Inflammatory macrophage treated with lipopolysaccharide for 4 hours (primary cell): ENCODE data around the gene CLCNKA.
"Not testable (repeated sequence)": the region's sequence is repeated elsewhere in the genome, so short reads cannot be mapped to it uniquely, and the experiment has no call there.

Experiments
- DNase-seq: peaks from one replicate; pipeline ENCODE4 v3.0.0-alpha.2; 2020

CLCNKA gene

GRCh38 chr1:15997637-15998280 is 24.1 kb upstream of the CLCNKA start:
- DNase-seq, result no peak

DNA sequence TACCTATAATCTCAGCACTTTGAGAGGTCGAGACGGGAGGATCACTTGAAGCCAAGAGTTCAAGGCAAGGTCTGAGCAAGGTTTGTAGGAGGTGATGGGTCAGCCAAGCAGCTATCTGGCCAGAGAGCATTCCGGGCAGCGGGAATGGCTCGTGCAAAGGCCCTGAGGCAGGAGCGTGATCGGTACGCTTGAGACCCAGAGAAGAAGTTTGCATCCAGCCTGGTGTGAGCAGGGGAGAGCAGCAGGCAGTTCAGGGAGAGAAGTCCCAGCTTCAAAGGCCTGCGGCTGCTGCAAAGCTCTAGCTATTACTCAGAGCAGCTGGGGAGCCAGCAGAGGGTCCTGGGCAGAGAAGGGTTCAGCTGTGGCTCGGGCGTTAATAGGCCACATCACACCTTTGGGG is 22.9 kb upstream of the CLCNKA start:
- no peak for DNase-seq

DNA sequence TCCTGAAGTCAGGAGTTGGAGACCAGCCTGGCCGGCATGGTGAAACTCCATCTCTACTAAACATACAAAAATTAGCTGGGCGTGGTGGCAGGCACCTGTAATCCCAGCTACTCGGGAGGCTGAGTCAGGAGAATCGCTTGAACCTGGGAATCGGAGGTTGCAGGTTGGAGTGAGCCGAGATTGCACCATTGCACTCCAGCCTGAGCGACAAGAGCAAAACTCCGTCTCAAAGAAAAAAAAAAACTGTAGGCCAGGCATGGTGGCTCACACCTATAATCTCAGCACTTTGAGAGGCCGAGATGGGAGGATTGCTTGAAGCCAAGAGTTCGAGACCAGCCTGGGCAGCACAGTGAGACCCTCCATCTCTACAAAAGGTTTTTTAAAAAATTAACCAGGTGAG is 20.6 kb upstream of the CLCNKA start:
- DNase-seq, result not testable (repeated sequence)

- no peak for DNase-seq
Measured at GRCh38 chr1:16005597-16005996, 16.2 kb upstream of the CLCNKA start.

GRCh38 chr1:16006010-16006409 is 15.8 kb upstream of the CLCNKA start:
- no peak for DNase-seq

- DNase-seq, result peak; percentile 22
Measured at GRCh38 chr1:16006552-16007485, 15.0 kb upstream of the CLCNKA start.

DNA sequence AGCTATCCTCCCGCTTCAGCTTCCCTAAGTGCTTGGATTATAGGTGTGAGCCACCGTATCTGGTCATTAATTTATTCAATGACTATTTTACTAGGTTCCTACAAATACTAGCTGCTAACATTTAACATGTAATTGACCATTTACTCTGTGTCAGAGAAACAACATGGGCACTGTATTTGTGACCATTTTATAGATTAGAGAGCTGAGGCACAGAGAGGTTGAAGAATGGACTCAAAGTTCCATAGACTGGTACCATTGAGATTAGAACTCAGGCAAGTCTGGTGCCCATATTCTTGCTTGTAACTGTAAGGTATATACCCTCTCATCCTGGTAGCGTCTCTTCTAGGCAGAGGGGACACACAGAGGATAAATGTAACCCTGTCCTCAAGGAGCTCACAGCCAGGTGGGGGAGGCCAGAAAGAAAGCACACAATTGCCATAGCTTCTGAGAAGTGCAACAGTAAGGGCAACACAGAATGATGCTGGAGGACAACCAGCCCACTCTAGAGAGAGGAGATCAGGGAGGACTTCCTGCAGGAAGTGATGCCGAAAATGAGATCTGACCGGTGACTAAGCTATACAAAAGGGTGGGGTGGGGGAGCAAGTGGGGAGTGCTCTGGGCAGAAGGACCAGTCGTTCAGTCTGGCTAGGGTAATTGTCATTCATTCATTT is 14.0 kb upstream of the CLCNKA start:
- DNase-seq, result no peak

- DNase-seq, result peak; percentile 63
Measured at GRCh38 chr1:16009030-16009460, 12.8 kb upstream of the CLCNKA start.

DNA sequence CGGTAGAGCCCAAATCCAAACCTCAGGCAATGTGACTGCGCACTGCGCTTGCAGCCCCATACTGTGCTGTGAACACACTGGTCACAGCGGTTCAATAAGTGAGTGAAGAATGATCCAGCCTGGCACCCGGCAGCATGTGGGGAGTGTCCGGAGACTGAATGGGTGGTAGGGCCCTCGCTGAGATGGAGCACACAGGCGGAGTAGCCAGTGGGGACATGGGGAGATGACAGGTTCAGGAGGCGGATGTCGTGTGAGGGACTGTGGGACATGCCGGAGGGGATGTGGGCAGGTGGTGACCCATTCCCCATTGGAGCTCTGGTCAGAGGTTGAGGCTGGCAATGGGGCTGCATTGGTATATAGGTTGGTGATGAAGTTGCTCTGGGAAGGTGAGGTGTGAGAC is 12.2 kb upstream of the CLCNKA start:
- DNase-seq, result no peak

DNA sequence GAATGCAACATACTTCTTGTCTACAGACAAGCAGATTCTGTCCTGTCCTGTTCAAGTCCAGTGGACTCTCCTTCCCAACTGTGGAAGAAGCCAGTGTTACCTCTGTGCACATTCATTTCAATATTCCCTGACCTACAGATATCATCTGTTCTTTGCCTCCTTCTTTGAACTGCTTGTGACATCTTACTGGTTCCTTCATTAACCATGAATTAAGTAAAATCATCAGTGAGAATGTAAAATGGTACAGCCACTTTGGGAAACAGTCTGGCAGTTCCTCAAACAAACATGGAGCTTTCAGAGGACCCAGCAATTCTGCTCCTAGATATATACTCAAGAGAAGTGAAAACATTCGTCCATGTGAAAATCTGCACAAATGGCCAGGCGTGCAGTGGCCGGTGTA is 11.0 kb upstream of the CLCNKA start:
- no peak for DNase-seq

DNA sequence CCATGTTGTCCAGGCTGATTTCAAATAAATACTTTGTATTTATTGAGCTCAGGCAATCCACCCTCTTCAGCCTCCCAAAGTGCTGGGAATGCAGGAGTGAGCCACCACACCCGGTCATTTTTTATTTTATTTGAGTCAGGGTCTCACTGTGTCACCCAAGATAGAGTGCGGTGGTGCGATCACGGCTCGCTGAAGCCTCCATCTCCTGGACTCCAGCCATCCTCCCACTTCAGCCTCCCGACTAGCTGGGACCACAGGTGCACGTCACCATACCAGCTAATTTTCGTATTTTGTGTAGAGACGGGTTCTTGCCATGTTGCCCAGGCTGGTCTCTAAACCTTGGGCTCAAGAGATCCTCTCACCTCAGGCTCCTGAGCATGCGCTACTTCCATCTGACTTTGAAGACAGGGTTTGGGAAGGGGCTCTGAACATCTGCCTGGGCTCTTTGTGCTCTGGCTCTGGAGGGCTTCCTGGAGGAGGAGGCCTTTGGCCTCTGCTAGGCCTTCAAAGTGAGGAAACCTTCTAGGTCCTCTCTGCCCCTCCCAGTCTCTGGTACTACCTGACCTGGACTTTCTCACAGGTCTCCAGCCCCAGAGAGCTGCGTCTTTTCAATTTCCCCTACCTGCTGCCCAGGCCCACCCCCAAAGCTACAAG is 9.8 kb upstream of the CLCNKA start:
- DNase-seq, result no peak

GRCh38 chr1:16012590-16013219 is 9.1 kb upstream of the CLCNKA start:
- DNase-seq, result peak; percentile 35

- DNase-seq, result peak; percentile 37
Measured at GRCh38 chr1:16013220-16013907, 8.5 kb upstream of the CLCNKA start.

GRCh38 chr1:16013908-16014258 is 8.0 kb upstream of the CLCNKA start:
- no peak for DNase-seq

GRCh38 chr1:16014509-16015482 is 7.0 kb upstream of the CLCNKA start:
- DNase-seq, result no peak

- no peak for DNase-seq
Measured at GRCh38 chr1:16015491-16015890, 6.3 kb upstream of the CLCNKA start.

- no peak for DNase-seq
Measured at GRCh38 chr1:16015960-16016901, 5.6 kb upstream of the CLCNKA start.

DNA sequence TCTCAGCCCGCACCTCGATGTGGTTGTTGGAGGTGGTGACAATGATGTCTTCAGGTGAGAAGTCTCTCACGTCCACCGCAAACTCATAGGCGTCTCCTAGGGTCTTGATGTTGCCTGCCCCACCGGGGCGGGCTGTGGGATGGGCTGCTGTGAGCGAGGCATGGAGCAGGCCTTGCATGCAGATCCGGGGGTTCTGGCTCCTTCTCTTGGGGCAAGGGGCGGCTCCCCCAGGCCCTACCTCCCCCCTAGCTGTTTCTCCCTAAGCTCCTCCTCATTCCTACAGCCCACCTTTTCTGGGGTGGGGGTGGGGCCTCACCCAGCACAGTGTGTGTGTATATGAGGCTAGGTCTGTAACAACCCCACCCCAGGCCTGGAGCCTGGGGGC is 4.8 kb upstream of the CLCNKA start:
- DNase-seq, result no peak

DNA sequence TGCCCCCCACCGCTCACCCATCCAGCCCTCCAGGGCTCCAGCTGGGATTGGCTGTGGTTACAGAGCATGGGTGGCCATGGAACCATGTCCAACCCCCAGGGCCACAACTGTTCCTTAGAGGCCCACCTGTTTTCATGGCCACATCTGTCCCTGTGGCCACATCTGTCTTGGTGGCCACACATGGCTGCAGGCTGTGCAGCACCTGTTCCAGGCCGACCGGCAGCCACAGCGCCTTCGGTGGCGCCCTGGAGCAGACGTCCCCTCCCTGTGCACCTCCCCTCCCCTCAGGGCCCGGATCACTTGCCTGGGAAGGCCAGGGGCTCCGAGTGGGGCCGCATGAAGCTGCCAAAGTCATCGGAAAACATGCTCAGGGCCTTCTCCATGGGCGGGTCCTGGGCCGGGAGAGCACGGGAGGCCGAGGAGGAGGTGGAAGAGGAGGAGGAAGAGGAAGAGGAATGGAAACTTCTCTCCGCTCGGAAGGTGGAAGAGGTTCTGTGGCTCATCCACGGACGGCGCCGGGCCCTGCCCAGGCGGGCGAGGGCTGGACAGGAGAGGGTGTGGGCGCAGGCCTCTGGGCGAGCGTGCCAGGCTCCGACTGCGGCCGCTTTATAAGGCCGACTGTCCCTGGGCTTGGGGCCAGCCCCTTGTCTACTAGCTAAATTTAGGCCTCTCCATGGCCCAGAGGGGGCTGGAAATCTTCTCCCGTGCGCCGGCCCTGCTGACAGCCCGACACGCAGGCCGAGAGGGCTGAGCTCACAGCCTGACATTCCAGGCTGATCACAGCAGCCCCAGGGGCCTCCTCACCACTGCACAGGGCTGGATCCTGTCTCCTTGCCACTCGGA is 4.2 kb upstream of the CLCNKA start, which contains the start of gene HSPB7:
TSS of gene HSPB7 (minus strand) at position 583 of the 843 bp plus-strand sequence. CDS start at position 503, 80 bp downstream.
- no peak for DNase-seq
